Fibroblast of the aortic adventitia (primary cell): ENCODE results near the gene ERCC1. TPM values are rescaled to one million over a fixed set of nuclear protein-coding genes. Genes with fewer than 3 reads are reported as not detected.

Source experiments
- DNase-seq: peaks from one replicate; pipeline ENCODE4 v3.0.0-alpha.2; 2010; ENCODE audit warnings: low read depth
- H3K4me3 ChIP-seq: 2 replicates; pipeline ENCODE4 v1.5.1; 2011; ENCODE audit warnings: low read depth, mild to moderate bottlenecking, control low read depth, low read length, moderate library complexity
- total RNA-seq: library from RNA; depleted of rRNA; stranded (reverse); fragments of >200 nt; gene quantifications from 2 replicates; pipeline ENCODE4 v1.2.3, GENCODE V29; 2012; ENCODE audit warnings: low replicate concordance
- TF ChIP-seq, protein P1 (sequence below): IDR thresholded peaks from 2 replicates; pipeline ENCODE4 v1.5.1; 2011; ENCODE audit warnings: mild to moderate bottlenecking, low read length, control low read depth, inconsistent platforms; ENCODE audit not compliant: insufficient read depth

ERCC1 gene
- total RNA-seq, 1 donor: 109 TPM

- H3K4me3 ChIP-seq: peak overlapping the region; percentile 48
- DNase-seq: peak; percentile 99
- TF ChIP-seq, protein P1, sequence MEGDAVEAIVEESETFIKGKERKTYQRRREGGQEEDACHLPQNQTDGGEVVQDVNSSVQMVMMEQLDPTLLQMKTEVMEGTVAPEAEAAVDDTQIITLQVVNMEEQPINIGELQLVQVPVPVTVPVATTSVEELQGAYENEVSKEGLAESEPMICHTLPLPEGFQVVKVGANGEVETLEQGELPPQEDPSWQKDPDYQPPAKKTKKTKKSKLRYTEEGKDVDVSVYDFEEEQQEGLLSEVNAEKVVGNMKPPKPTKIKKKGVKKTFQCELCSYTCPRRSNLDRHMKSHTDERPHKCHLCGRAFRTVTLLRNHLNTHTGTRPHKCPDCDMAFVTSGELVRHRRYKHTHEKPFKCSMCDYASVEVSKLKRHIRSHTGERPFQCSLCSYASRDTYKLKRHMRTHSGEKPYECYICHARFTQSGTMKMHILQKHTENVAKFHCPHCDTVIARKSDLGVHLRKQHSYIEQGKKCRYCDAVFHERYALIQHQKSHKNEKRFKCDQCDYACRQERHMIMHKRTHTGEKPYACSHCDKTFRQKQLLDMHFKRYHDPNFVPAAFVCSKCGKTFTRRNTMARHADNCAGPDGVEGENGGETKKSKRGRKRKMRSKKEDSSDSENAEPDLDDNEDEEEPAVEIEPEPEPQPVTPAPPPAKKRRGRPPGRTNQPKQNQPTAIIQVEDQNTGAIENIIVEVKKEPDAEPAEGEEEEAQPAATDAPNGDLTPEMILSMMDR: no peak
Measured at GRCh38 chr19:45455707-45456499, 32.2 kb upstream of the ERCC1 start.

DNA sequence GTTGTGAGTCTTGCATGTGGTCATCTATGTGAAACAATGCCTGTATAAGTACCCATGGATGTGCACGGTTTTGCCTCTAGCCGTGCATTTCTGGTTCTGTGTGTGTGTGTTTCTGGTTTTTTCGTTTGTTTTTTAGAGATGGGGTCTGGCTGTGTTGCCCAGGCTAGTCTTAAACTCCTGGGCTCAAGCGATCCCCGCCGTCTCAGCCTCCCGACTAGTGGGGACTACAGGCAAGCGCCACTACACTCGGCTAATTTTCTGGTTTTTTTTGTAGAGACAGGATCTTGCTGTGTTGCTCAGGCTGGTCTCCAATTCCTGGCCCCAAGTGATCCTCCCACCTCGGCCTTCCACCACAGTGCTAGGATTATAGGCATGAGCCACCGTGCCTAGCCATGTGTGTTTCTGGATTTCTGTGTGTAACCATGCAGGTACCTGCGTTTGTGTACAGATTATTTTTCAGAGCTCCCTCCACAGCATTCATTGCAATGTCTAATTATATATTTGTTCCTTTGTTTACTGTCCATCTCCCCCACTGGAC, 28.2 kb upstream of the ERCC1 start:
- TF ChIP-seq, protein P1: no peak
- no peak overlapping the region for H3K4me3 ChIP-seq
- DNase-seq: no peak

GRCh38 chr19:45451131-45451849, 27.6 kb upstream of the ERCC1 start:
- H3K4me3 ChIP-seq: peak overlapping the region; percentile 73
- TF ChIP-seq, protein P1: no peak
- DNase-seq: peak; percentile 58

GRCh38 chr19:45450012-45450333, 26.3 kb upstream of the ERCC1 start:
- peak overlapping the region; percentile 67 for H3K4me3 ChIP-seq
- TF ChIP-seq, protein P1: no peak

GRCh38 chr19:45448887-45449299, 25.2 kb upstream of the ERCC1 start:
- TF ChIP-seq, protein P1: no peak
- no peak overlapping the region for H3K4me3 ChIP-seq
- DNase-seq: peak; percentile 20

More at GRCh38 chr19:45450012-45450333, 26.3 kb upstream of the ERCC1 start:
- no peak for DNase-seq

DNA sequence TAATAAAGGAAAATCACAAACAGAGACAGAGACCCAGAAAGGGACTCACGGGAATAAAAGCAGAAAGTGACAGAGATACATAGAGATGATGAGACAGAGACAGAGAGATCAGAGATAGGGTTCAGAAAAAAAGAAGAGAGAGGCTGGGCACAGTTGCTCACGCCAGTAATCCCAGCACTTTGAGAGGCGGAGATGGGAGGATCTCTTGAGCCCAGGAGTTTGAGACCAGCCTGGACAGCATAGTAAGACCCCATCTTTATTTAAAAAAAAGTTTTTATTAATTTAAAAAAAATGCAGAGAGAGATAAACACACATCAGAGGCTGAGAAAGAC, 24.7 kb upstream of the ERCC1 start:
- TF ChIP-seq, protein P1: no peak
- H3K4me3 ChIP-seq: no peak overlapping the region
- no peak for DNase-seq
